HG02885 (cell line): ENCODE measurements around the gene MCF2L.
"Not testable (repeated sequence)": the region's sequence is repeated elsewhere in the genome, so short reads cannot be mapped to it uniquely, and the experiment has no call there.

Experiments
- ATAC-seq: cut with Tn5 transposase; IDR thresholded peaks from one replicate; pipeline ENCODE4 v1.9.1; 2021; ENCODE audit warnings: mild to moderate bottlenecking; ENCODE audit not compliant: unreplicated experiment, poor library complexity

Gene MCF2L

DNA sequence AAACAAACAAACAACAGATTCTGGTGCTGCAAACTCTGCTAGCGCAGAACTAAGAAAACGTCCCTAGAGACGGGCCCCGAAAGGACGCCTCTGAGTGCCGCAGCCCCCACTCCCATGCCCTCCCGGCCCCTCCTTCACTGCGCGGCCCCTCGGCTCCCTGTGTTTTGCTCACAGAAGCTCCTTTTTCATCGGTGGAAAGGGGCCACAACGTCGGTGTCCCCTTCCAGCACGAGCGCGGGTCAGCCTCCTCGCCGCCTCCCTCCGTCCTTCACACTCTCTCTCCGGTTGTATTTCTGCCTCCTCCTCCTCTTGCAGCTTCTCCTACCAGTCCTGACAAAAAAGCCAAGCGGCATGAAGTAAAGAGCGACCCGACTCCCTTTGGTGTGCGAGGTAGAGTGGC is 121.8 kb downstream of the MCF2L start:
- no peak for ATAC-seq

DNA sequence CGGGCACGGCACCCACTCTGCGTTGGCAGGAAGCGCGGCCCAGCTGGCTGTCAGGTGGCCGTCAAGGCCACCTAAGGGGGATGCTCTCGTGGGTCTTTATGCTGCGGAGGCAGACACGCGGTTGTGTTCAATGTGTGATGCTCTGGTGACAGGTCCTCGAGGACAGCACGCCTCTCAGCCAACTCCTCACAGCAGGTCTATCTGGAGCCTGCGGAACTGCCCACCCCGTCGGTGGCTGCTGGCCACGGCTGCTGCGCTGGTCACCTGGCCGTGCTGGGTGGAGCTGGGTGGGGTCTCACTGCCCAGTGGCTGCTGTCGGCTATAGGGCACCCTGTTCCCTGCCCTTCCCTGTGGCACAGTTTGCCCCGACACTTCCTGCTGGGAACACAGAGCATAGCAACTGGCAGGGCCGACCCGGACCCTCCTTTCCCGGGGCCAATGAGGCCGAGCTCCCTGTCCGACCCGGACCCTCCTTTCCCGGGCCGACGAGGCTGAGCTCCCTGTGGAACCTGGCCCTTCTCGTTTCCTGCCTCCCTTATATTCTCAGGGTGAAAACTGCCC is 122.3 kb downstream of the MCF2L start:
- no peak for ATAC-seq

DNA sequence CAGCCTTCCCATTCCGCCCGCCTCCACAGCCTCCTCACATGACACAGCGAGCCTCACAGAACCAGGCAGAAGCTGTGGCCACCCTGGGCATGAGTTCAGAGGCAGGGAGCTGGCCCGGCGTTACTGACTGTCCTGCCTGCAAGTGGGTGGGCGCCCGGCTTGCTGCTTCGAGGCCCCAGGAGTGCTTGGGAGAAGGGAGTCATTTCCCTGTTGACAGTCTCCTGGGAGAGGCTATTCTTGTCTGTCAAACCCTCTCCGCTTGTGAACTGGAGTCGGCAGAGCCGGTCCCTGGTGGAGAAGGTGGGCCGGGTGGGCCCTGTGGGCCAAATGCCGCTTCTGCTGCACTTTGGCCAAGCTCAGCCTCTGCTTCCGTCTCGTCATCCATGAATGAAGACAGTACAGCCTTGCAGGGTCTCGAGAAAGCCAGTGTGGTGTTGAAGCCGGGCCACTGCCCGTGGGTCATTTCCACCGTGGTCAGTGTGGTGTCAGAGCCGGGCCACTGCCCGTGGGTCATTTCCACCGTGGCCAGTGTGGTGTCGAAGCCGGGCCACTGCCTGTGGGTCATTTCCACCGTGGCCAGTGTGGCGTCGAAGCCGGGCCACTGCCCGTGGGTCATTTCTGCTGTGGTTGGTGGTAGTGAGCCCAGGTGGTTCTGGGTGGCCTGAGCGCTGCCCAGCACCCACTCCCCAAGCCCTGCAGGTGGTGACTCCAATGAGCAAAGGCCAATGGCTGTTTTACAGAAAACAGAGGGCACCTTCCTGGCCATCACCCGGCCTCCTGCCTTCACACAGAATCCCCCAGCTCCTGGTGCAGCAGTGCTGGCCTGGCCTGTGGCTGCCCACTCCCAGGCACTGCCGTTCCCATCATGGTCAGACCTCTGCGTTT is 123.1 kb downstream of the MCF2L start:
- ATAC-seq = no peak

DNA sequence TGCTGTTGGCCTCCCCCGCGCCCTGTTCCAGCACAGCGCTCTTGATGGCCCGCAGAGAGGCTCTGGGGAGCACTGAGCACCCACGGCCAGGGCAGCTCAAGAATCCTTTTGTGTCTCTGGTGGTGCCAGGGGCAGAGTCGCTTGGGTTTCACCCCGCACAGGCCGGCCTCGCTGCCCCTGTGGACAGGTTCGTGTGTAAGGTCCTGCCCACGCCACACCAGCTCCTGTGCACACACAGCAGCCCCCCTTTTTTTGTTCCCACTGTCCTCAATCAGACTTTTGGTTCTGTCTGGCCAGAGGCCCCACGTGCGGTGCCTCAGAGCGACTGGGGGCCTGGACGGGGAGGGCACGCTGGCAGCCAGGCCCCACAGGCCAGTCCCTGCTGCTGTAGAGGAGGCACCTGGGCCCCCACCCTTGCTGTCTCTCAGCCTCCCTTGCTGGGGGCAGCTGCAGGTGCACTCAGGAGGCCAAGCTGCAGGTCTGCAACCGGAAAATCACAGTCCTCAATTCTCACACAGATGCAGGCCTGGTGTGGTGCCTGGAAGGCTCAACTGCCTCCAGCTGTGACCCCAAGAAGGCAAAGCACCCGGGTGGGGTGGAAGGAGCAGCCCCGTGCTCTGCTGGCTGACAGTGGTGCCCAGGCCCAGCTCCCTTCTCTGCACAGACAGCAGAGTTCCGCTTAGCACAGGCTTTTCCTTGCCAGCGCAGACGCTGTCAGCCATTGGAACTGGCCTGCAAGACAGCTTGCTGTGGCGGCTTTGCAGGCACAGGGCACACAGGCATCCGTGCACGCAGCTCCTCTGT is 124.0 kb downstream of the MCF2L start:
- ATAC-seq = no peak

DNA sequence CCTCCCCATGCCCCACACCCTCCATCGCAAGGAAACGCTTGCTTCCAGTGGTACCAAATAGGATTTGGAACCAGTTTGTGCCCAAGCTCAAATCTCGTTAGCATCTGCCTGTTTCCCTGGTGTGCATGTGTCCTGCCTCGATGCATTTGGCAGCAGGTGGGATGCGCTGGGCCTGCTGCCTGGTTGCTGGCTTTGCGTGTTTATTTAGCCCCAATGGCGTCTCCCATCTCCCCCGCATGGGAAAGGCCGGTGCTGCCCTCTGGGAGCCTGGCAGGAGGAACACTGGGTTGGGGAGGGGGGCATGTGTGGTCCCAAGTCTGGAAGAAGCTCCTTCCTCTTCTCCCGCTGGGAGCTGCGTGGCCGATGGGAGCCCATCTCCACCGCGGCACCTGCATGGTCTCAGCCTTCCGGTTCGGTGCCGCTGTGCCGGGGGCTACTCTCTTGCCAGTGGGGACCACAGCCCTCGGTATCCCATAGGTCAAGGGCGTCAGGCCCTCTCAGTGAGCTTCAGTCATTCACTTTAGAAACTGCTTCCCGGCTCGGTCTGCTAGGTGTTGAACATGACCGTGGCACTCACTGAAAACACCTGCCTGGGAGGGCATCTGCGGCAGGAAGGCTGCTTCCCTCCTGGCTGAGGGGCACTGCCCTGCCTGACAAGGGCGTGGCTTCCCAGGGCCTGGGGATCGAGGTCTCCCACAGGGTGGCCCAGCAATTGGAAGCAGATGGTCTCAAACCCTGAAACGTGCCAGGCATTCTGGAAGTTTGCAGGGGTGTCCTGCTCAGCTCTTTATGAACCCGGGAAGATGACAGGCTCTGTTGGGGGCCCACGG is 124.8 kb downstream of the MCF2L start:
- no peak for ATAC-seq

DNA sequence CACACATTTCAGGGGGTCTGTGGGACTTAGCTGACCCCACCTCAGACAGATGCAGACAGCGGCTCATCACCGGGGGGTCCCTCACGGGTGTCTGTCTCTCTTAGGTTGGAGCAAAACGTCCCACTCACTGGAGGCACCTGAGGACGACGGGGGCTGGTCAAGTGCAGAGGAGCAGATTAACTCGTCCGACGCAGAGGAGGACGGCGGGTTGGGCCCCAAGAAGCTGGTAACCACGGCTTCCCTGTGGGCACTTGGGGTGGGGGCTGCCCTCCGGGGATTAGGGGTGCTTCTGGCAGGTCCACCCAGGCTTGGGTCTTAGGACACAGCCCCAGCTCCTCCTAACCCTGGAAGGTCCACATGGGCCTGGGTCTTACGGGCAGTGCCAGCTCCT is 125.4 kb downstream of the MCF2L start:
- no peak for ATAC-seq

DNA sequence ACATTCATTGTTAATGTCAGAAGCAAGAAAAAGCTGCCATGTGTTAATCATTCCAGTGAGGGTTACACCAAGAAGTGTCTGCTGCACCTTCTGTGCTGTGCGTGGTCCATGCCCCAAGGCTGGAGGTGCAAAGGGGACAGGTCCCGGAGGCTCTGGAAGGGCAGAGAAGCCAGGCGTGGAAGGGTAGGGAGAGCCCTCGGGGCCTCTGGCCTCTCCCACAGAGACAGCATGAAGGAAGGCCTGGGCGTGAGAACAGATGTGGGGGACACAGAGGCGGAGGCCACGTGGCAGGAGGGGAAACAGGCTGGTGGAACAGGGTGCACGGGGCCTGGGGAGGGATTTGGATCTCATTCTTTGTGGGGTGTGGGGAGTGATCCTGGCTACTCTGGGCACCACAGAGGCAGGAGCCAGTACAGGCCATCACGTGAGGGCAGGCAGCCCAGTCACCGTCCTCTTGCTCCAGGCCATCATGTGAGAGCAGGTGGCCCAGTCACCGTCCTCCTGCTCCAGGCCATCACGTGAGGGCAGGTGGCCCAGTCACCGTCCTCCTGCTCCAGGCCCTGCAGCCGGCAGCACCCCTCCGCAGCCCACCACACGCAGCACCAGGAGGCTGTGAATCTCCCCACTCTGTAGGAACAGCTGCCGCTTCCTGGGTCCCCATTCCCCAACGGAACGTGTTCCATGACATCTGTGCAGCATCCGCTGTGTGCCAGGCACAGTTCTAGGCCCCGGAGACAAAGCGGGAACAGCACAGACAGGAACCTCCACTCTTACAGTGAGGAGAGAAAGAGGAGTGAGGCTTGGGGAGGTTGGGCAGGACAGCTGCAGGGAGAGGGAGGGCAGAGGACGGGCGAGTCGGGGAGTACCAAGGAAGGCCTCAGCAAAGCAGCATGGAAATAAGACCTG is 126.4 kb downstream of the MCF2L start:
- no peak for ATAC-seq

DNA sequence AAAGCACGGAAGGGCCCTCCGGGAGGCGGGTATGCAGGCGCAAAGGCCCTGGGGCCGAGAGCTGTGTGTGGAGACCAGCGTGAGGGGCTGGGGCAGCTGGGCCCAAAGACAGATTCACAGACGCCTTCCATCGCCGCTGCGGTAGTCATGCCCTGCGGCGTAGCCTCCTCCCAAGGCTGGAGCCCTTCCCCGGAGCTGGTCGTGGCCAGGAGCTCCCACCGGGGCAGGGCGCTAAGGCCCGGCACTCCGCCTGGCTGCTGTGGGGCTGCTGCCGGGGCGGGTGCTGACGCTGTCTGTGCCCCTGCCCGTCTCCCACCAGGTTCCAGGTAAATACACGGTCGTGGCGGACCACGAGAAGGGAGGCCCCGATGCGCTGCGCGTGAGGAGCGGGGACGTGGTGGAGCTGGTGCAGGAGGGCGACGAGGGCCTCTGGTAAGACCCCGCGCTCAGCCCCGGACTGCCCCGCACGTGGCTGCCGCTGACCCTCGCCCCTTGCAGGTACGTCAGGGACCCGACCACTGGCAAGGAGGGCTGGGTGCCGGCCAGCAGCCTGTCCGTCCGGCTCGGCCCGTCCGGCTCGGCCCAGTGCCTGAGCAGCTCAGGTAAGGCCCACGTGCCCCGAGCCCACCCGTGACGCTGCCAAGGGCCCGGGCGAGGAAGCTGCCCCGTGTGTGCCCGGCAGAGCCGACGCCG is 127.2 kb downstream of the MCF2L start:
- ATAC-seq = no peak

DNA sequence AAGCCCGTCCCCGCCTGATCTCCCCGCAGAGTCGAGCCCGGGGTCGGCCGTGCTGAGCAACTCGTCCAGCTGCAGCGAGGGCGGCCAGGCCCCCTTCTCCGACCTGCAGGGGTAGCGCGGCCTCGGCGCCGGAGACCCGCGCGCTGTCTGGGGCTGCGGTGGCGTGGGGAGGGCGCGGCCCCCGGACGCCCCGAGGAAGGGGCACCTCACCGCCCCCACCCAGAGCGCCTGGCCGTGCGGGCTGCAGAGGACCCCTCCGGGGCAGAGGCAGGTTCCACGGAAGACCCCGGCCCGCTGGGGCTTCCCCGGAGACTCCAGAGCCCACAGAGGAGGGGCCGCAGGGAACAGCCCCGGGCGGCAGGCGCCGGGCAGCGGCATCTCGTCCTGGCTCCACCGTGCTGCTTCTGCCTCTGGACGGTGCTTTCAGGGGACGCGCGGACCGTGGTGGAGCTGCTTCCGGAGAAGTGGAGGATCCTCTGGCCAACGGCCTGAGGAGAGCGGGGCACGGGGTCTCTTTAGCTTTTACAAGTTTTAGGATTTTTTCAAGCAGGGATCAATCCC is 127.8 kb downstream of the MCF2L start:
- no peak for ATAC-seq

DNA sequence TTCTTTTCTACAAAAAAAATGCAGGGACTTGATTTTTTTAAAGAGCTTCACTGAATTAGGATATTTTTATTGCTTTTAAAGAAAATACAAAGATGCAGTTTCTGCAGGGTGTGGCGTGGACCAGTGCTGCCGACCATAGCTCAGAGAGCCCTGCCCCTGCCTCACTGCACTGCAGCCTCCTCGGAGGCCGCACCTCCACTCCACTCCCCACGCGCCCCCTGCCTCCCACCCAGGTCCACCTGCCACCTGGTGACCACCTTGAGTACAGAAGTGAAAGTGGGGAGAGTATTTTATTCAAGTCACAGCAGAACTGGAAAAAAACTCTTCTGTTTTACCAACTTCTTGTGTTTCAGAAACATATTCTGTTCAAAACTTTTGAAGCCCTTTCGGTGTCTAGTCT is 128.6 kb downstream of the MCF2L start:
- no peak for ATAC-seq

DNA sequence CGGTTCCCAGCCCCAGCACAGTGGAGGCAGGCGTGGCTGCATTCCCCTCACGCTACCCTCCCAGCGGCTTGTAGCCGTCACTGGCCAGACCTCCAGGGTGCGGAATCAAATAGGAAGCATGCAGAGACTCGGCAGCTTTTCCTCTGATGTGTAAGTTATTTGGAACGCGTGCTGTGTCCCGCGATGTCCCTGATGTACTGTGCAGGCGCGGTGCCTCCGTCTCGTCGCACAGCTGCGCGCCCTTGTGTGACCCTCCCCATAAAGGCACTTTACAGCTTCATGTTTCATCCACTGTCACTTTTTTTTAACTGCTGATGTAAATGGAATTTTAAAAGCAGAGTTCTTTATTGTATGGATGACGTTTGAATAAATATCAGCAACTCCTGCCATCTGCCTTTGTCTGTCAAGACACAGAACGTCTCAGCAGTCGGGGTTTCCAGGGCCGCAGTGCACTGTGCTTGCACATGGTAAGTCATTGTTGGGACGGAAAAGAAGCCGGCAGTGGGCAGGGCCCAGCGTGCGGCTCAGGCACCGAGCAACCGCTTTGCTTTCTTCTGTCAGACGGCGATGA is 129.2 kb downstream of the MCF2L start:
- no peak for ATAC-seq

DNA sequence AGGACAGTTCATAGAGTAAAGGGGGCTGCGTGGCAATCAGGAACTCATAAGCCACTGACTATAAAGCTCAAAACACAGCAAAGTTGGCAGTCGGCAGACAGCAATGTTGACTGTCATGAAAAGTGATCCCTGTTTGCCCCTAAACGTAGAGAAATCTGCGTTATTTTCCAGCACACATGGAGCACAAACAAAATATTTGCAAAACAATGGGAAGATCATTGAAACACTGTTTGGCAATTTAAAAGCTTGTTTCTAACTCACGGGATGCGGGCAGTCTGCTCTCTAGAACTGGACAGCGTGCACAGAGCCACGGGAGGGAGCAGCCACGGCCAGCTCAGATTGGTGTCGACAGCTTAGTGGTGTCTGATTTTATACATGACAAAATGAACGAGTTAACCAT is 130.1 kb downstream of the MCF2L start:
- ATAC-seq = no peak

DNA sequence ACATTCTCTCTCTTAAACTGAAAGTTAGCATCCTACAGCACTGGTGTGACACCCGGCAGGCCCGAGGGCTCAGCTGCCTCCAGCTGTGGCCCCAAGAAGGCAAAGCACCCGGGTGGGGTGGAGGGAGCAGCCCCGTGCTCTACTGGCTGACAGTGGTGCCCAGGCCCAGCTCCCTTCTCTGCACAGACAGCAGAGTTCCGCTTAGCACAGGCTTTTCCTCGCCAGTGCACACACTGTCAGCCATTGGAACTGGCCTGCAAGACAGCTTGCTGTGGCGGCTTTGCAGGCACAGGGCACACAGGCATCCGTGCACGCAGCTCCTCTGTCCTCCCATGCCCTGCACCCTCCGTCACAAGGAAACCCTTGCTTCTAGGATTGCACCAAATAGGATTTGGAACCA is 133.3 kb downstream of the MCF2L start:
- ATAC-seq = not testable (repeated sequence)

DNA sequence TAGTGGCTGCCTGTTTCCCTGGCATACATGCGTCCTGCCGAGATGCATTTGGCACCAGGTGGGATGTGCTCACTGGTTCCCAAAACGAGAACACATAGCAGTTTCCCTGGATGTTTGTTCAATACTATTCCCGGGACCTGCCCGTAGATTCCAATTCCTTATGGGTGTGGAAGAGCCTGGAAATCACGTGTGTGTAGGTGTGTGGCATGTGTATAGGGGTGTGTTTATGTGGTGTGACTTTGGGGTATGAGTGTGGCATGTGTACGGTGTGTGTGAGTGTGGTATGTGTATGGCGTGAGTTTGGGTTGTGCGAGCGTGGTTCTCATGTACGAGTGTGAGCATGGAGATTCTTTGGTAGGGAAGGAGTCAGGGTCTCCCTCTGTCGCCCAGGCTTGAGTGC is 133.7 kb downstream of the MCF2L start:
- no peak for ATAC-seq

DNA sequence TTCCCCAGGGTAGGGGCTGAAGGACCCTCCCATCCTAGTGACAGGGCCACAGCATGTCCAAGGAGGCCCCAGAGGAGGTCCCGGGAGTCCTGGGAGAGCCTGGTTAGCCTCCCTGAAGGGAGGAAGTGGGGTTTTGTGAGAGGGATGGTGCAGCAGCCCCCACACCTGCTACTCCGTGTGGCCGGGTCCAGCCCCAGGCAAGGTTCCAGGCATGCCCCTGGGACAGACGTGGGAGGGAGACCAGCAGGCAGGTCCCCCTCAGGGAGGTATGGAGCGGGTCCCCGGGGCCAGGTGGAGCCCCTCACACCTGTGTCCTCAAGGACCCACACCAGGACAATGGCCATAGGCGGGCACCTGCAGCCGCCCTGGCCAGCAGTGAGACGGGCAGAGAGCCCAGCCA is 134.6 kb downstream of the MCF2L start:
- no peak for ATAC-seq

DNA sequence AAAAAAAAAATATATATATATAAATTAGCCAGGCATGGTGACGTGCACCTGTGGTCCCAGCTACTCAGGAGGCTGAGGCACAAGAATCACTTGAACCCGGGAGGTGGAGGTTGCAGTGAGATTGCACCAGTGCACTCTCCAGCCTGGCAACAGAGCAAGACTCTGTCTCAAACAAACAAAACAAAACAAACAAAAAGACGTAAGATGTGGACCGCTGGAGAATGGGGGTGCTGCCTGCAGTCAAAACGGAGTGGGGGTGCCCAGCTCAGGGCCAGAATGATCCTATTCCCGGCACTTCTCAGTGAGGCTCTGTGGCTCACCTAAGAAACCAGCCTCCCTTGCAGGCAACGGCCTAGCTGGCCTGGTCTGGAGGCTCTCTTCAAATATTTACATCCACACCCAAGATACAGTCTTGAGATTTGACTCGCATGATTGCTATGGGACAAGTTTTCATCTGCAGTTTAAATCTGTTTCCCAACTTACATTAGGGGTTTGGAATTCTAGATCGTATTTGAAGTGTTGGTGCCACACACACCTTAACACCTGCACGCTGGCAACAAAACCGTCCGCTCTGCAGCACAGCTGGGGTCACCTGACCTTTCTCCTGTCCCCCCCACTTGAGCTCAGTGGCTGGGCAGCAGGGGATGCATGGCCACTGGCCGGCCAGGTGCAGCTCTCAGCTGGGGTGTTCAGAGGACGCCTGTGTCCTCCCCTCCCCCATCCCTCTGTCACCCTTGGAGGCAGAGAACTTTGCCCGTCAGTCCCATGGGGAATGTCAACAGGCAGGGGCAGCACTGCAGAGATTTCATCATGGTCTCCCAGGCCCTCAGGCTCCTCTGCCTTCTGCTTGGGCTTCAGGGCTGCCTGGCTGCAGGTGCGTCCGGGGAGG is 136.3 kb downstream of the MCF2L start, which contains the start of gene F7:
F7 (plus strand) TSS at position 760 of the 889 bp plus-strand sequence; CDS start at position 811, 51 bp downstream.
- no peak for ATAC-seq

DNA sequence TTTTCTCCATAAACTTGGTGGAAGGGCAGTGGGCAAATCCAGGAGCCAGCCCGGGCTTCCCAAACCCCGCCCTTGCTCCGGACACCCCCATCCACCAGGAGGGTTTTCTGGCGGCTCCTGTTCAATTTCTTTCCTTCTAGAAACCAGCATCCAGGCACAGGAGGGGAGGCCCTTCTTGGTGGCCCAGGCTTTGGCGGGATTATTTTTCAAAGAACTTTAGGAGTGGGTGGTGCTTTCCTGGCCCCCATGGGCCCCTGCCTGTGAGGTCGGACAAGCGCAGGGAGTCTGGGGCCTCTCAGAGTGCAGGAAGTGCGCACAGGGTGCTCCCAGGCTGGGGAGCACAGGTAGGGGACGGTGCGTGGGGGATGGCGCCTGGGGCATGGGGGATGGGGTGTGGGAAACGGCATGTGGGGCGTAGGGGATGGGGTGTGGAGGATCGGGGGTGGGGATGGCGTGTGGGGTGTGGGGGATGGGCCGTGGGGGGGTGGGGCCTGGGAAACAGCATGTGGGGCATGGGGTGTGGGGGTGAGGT is 137.0 kb downstream of the MCF2L start:
- ATAC-seq = no peak
